Fibroblast of lung (primary cell): ENCODE measurements around the gene MPP7. TPM values are rescaled to one million over a fixed set of nuclear protein-coding genes. Genes with fewer than 3 reads are reported as not detected.

Experiments used
- DNase-seq, 2 donors: peaks; one replicate each; pipeline versions ENCODE4 v3.0.0 to v3.0.0-alpha.2; 2010; ENCODE audit warnings: low read depth in 2 of 2
- H2AFZ ChIP-seq: 2 replicates; pipeline ENCODE4 v1.5.1; 2012; ENCODE audit warnings: low read length, control low read depth, inconsistent platforms
- H3K27ac ChIP-seq: 2 replicates; pipeline ENCODE4 v1.5.1; 2011; ENCODE audit warnings: low read length, control low read depth; ENCODE audit not compliant: insufficient read depth
- H3K27me3 ChIP-seq: 2 replicates; pipeline ENCODE4 v1.5.1; 2011; ENCODE audit warnings: mild to moderate bottlenecking, low read length; ENCODE audit not compliant: control insufficient read depth, insufficient read depth
- H3K36me3 ChIP-seq: 2 replicates; pipeline ENCODE4 v1.5.1; 2011; ENCODE audit warnings: low read length; ENCODE audit not compliant: control insufficient read depth, insufficient read depth
- H3K4me1 ChIP-seq: 2 replicates; pipeline ENCODE4 v1.5.1; 2011; ENCODE audit warnings: low read length; ENCODE audit not compliant: control insufficient read depth, insufficient read depth; ENCODE audit errors: extremely low read depth
- H3K4me2 ChIP-seq: 2 replicates; pipeline ENCODE4 v1.5.1; 2011; ENCODE audit warnings: low read length, control low read depth; ENCODE audit not compliant: insufficient read depth; ENCODE audit errors: extremely low read depth
- H3K4me3 ChIP-seq, 4 experiments: fragments of 200-600 bp in 1 of 4; sonication (generic) in 1 of 4; replicated peaks in 1 of 4; 2 replicates each; pipeline ENCODE4 v1.5.1; 2011 to 2016; ENCODE audit warnings: low read length in 4 of 4, low read depth in 3 of 4, mild to moderate bottlenecking in 3 of 4, control low read depth in 2 of 4, inconsistent platforms in 1 of 4, mixed read lengths in 1 of 4; ENCODE audit not compliant: insufficient read depth in 1 of 4; ENCODE audit errors: control extremely low read depth in 1 of 4
- H3K79me2 ChIP-seq: 2 replicates; pipeline ENCODE4 v1.5.1; 2012; ENCODE audit warnings: mild to moderate bottlenecking, low read length, inconsistent platforms; ENCODE audit not compliant: control insufficient read depth, insufficient read depth
- H3K9ac ChIP-seq: 2 replicates; pipeline ENCODE4 v1.5.1; 2011; ENCODE audit warnings: mild to moderate bottlenecking, low read length, control low read depth; ENCODE audit not compliant: insufficient read depth
- H3K9me3 ChIP-seq: 2 replicates; pipeline ENCODE4 v1.5.1; 2012; ENCODE audit warnings: low read depth, low read length; ENCODE audit not compliant: control insufficient read depth, insufficient read depth
- H4K20me1 ChIP-seq: 2 replicates; pipeline ENCODE4 v1.5.1; 2011; ENCODE audit warnings: low read length; ENCODE audit not compliant: control insufficient read depth, insufficient read depth; ENCODE audit errors: extremely low read depth
- EZH2 ChIP-seq: IDR thresholded peaks from 2 replicates; pipeline ENCODE4 v1.5.1; 2012; ENCODE audit warnings: low read length, control low read depth, mild to moderate bottlenecking; ENCODE audit errors: missing control alignments
- polyA plus RNA-seq, 2 donors: library from polyadenylated mRNA; depleted of rRNA in 1 of 2; stranded (reverse) in 1 of 2; unstranded in 1 of 2; fragments of >200 nt; gene quantifications; 2 replicates each; pipeline ENCODE4 v1.2.1, GENCODE V29; 2011 to 2012; ENCODE audit warnings: missing spikeins in 1 of 2
- total RNA-seq: library from RNA; depleted of rRNA; stranded (reverse); fragments of >200 nt; gene quantifications from 2 replicates; pipeline ENCODE4 v1.2.1, GENCODE V29; 2014
- TF ChIP-seq, protein P1 (sequence below), 2 donors: IDR thresholded peaks in 1 of 2; conservative IDR thresholded peaks in 1 of 2; 1 replicate in 1 of 2; 2 replicates in 1 of 2; pipeline ENCODE4 v1.5.1; 2011 to 2012; ENCODE audit warnings: low read length in 2 of 2, control low read depth in 1 of 2, inconsistent platforms in 1 of 2, low read depth in 1 of 2, mild to moderate bottlenecking in 1 of 2

Gene MPP7
- total and polyA plus RNA-seq, 2 donors (not counting 1 experiment from before 2014, with no cell fraction given) = 0.26 to 0.99 TPM

DNA sequence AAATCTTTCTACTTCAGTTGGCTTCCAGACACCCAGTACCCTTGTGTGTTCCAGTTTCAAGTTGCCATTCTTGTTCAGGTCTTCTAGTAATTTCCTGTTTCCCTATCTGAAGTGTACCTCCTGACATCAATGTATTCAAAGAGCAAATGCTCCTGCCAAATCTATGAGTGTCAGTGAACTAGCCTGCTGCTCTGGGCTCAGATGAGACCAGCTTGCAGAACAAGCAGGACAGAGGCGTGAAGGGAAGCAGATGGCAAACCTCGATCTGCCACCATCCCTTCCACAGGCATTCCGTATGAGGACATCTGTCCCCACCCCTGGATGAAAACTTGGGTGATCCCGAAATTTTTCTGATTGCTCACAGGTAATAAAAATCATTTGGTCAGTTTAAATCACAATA lies 4.4 kb upstream of the MPP7 start:
- no peak overlapping the region for H3K4me2 ChIP-seq
- H3K4me1 ChIP-seq = peaks cover 2% of the 10 kb centered on the region
- H3K9me3 ChIP-seq = no peaks in the 10 kb centered on the region
- H3K27me3 ChIP-seq = peaks cover 11% of the 10 kb centered on the region
- TF ChIP-seq, protein P1, sequence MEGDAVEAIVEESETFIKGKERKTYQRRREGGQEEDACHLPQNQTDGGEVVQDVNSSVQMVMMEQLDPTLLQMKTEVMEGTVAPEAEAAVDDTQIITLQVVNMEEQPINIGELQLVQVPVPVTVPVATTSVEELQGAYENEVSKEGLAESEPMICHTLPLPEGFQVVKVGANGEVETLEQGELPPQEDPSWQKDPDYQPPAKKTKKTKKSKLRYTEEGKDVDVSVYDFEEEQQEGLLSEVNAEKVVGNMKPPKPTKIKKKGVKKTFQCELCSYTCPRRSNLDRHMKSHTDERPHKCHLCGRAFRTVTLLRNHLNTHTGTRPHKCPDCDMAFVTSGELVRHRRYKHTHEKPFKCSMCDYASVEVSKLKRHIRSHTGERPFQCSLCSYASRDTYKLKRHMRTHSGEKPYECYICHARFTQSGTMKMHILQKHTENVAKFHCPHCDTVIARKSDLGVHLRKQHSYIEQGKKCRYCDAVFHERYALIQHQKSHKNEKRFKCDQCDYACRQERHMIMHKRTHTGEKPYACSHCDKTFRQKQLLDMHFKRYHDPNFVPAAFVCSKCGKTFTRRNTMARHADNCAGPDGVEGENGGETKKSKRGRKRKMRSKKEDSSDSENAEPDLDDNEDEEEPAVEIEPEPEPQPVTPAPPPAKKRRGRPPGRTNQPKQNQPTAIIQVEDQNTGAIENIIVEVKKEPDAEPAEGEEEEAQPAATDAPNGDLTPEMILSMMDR (conservative IDR thresholded peaks at IDR 0.05 in 1 of 2, IDR thresholded peaks at IDR 0.05 in 1 of 2; ENCODE audit: low read depth in 1 of 2, low read length in 2 of 2) = no peak
- TF ChIP-seq EZH2 = no peak
- H4K20me1 ChIP-seq = no peaks in the 10 kb centered on the region
- no peaks in the 10 kb centered on the region for H3K79me2 ChIP-seq
- no peak overlapping the region for H2AFZ ChIP-seq
- no peak overlapping the region for H3K9ac ChIP-seq
- no peak for DNase-seq
- H3K36me3 ChIP-seq = no peaks in the 10 kb centered on the region
- no peak overlapping the region for H3K27ac ChIP-seq
- H3K4me3 ChIP-seq = no peak overlapping the region

DNA sequence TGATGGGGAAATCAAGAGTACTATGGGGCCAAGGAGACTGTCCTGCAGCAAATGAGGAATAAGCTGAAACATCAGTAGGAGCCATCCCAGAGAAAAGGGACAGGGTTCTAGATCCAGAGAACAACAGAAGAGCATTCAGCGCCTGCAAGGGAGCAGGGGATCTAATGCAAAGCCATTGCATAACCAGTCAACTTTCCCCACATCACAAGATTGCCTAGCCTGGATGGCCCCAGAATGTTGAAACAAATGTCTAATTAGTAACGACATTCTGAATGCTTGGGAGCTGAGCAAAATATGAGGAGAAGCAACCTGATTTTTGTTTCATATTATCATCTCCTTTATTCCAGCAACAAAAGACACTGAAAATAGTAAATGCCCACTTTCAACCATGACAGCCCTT lies 2.7 kb upstream of the MPP7 start:
- Histone ChIP-seq H3K9me3 (no peaks in the 10 kb centered on the region), H3K9ac (no peak overlapping the region), H3K27me3 (peaks cover 11% of the 10 kb centered on the region), H3K4me1 (peaks cover 2% of the 10 kb centered on the region), H3K4me3 (no peak overlapping the region), H3K79me2 (no peaks in the 10 kb centered on the region), H3K4me2 (no peak overlapping the region), H3K36me3 (no peaks in the 10 kb centered on the region), H2AFZ (no peak overlapping the region), H4K20me1 (no peaks in the 10 kb centered on the region), H3K27ac (no peak overlapping the region)
- DNase-seq = no peak
- TF ChIP-seq EZH2 = no peak
- TF ChIP-seq, protein P1 (conservative IDR thresholded peaks at IDR 0.05 in 1 of 2, IDR thresholded peaks at IDR 0.05 in 1 of 2; ENCODE audit: low read depth in 1 of 2, low read length in 2 of 2) = no peak

DNA sequence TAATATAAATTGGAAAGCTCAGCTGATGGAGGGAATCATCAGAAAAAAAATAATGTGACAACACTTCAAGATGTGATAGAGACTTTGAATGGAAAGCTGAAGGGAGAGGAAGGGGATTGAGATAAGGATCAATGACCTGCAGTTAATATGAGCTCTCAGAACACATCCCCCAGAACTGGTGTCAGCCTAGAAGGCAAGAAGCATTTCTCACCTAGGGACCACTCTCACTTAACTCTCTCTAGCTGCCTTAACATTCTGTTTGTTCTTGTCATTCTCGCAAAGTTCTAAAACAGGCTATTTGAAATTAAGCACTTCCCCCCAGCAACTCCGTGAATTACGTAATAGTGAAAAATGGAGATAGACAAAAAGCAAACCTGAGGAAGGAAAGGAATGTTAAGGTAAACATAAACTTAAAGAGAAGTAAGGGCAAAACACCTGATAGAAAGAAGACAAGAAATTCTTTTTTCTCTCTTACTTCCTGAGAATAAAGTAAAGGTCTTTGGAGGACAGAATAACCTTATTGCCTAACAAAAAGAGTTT lies 1.2 kb upstream of the MPP7 start:
- Histone ChIP-seq H4K20me1 (no peaks in the 10 kb centered on the region), H3K4me1 (peaks cover 2% of the 10 kb centered on the region), H3K4me3 (no peak overlapping the region), H3K27ac (no peak overlapping the region), H3K9ac (no peak overlapping the region), H3K9me3 (no peaks in the 10 kb centered on the region), H2AFZ (no peak overlapping the region), H3K36me3 (no peaks in the 10 kb centered on the region), H3K4me2 (no peak overlapping the region), H3K79me2 (no peaks in the 10 kb centered on the region), H3K27me3 (peaks cover 11% of the 10 kb centered on the region)
- TF ChIP-seq EZH2 = no peak
- TF ChIP-seq, protein P1 (conservative IDR thresholded peaks at IDR 0.05 in 1 of 2, IDR thresholded peaks at IDR 0.05 in 1 of 2; ENCODE audit: low read depth in 1 of 2, low read length in 2 of 2) = no peak
- no peak for DNase-seq
